WTC11 (cell line): Measurements from ENCODE around the gene SLC6A9.

Source experiments
- ETV6 ChIP-seq: sonication (generic); formaldehyde crosslinking; IDR thresholded peaks from 2 replicates; pipeline ENCODE4 v1.8.1; 2022; ENCODE audit warnings: mild to moderate bottlenecking, missing genetic modification reagents
- GABPB1 ChIP-seq: sonication (generic); formaldehyde crosslinking; IDR thresholded peaks from 2 replicates; pipeline ENCODE4 v1.8.1; 2023; ENCODE audit warnings: mild to moderate bottlenecking, missing genetic modification reagents
- JAZF1 ChIP-seq: fragments of 250-450 bp; sonication (Bioruptor Pico); IDR thresholded peaks from 2 replicates; pipeline ENCODE4 v1.9.0; 2021; ENCODE audit warnings: moderate library complexity, mild to moderate bottlenecking, inconsistent platforms
- JUN ChIP-seq: sonication (generic); formaldehyde crosslinking; IDR thresholded peaks from 2 replicates; pipeline ENCODE4 v1.8.0; 2023; ENCODE audit warnings: mild to moderate bottlenecking, missing genetic modification reagents
- KAT7 ChIP-seq: sonication (generic); formaldehyde crosslinking; IDR thresholded peaks from 2 replicates; pipeline ENCODE4 v1.8.1; 2023; ENCODE audit warnings: missing genetic modification reagents, mild to moderate bottlenecking, borderline replicate concordance
- TP53 ChIP-seq: sonication (generic); formaldehyde crosslinking; IDR thresholded peaks from 2 replicates; pipeline ENCODE4 v1.8.1; 2023; ENCODE audit warnings: mild to moderate bottlenecking, missing genetic modification reagents
- TF ChIP-seq, protein P1 (sequence below): sonication (generic); formaldehyde crosslinking; IDR thresholded peaks from 2 replicates; pipeline ENCODE4 v1.8.1; 2023; ENCODE audit warnings: mild to moderate bottlenecking, missing genetic modification reagents, moderate library complexity
- TF ChIP-seq, protein P2 (sequence below): sonication (generic); formaldehyde crosslinking; IDR thresholded peaks from 2 replicates; pipeline ENCODE4 v1.8.0; 2022; ENCODE audit warnings: mild to moderate bottlenecking, missing genetic modification reagents
- TF ChIP-seq, protein P3 (sequence below): sonication (generic); formaldehyde crosslinking; IDR thresholded peaks from 2 replicates; pipeline ENCODE4 v1.8.1; 2022; ENCODE audit warnings: mild to moderate bottlenecking, missing genetic modification reagents, moderate library complexity, borderline replicate concordance
- TF ChIP-seq, protein P4 (sequence below): sonication (generic); formaldehyde crosslinking; IDR thresholded peaks from 2 replicates; pipeline ENCODE4 v1.8.0; 2023; ENCODE audit warnings: mild to moderate bottlenecking, missing genetic modification reagents
- TF ChIP-seq, protein P5 (sequence below): fragments of 200-600 bp; IDR thresholded peaks from 2 replicates; pipeline ENCODE4 v1.8.0; 2022; ENCODE audit warnings: antibody characterized with exemption
- TF ChIP-seq, protein P6 (sequence below): sonication (generic); formaldehyde crosslinking; IDR thresholded peaks from 2 replicates; pipeline ENCODE4 v1.8.0; 2023; ENCODE audit warnings: missing genetic modification reagents, mild to moderate bottlenecking, borderline replicate concordance

DNA sequence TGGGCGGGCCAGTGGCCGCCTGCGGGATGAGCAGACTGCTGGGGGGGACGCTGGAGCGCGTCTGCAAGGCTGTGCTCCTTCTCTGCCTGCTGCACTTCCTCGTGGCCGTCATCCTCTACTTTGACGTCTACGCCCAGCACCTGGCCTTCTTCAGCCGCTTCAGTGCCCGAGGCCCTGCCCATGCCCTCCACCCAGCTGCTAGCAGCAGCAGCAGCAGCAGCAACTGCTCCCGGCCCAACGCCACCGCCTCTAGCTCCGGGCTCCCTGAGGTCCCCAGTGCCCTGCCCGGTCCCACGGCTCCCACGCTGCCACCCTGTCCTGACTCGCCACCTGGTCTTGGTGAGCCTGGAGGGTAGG lies 50.1 kb downstream of the SLC6A9 start:
- TF ChIP-seq, protein P1, sequence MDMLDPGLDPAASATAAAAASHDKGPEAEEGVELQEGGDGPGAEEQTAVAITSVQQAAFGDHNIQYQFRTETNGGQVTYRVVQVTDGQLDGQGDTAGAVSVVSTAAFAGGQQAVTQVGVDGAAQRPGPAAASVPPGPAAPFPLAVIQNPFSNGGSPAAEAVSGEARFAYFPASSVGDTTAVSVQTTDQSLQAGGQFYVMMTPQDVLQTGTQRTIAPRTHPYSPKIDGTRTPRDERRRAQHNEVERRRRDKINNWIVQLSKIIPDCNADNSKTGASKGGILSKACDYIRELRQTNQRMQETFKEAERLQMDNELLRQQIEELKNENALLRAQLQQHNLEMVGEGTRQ = no peak
- TF ChIP-seq GABPB1 (CRISPR knock-in tag) (no peak), ETV6 (CRISPR knock-in tag) (no peak), TP53 (CRISPR knock-in tag) (no peak), JUN (CRISPR knock-in tag) (no peak), JAZF1 (CRISPR knock-in tag) (no peak), KAT7 (CRISPR knock-in tag) (no peak)
- TF ChIP-seq, protein P2, sequence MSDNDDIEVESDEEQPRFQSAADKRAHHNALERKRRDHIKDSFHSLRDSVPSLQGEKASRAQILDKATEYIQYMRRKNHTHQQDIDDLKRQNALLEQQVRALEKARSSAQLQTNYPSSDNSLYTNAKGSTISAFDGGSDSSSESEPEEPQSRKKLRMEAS (CRISPR knock-in tag) = no peak
- TF ChIP-seq, protein P3, sequence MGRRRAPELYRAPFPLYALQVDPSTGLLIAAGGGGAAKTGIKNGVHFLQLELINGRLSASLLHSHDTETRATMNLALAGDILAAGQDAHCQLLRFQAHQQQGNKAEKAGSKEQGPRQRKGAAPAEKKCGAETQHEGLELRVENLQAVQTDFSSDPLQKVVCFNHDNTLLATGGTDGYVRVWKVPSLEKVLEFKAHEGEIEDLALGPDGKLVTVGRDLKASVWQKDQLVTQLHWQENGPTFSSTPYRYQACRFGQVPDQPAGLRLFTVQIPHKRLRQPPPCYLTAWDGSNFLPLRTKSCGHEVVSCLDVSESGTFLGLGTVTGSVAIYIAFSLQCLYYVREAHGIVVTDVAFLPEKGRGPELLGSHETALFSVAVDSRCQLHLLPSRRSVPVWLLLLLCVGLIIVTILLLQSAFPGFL = no peak
- TF ChIP-seq, protein P4, sequence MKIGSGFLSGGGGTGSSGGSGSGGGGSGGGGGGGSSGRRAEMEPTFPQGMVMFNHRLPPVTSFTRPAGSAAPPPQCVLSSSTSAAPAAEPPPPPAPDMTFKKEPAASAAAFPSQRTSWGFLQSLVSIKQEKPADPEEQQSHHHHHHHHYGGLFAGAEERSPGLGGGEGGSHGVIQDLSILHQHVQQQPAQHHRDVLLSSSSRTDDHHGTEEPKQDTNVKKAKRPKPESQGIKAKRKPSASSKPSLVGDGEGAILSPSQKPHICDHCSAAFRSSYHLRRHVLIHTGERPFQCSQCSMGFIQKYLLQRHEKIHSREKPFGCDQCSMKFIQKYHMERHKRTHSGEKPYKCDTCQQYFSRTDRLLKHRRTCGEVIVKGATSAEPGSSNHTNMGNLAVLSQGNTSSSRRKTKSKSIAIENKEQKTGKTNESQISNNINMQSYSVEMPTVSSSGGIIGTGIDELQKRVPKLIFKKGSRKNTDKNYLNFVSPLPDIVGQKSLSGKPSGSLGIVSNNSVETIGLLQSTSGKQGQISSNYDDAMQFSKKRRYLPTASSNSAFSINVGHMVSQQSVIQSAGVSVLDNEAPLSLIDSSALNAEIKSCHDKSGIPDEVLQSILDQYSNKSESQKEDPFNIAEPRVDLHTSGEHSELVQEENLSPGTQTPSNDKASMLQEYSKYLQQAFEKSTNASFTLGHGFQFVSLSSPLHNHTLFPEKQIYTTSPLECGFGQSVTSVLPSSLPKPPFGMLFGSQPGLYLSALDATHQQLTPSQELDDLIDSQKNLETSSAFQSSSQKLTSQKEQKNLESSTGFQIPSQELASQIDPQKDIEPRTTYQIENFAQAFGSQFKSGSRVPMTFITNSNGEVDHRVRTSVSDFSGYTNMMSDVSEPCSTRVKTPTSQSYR (CRISPR knock-in tag) = no peak
- TF ChIP-seq, protein P5, sequence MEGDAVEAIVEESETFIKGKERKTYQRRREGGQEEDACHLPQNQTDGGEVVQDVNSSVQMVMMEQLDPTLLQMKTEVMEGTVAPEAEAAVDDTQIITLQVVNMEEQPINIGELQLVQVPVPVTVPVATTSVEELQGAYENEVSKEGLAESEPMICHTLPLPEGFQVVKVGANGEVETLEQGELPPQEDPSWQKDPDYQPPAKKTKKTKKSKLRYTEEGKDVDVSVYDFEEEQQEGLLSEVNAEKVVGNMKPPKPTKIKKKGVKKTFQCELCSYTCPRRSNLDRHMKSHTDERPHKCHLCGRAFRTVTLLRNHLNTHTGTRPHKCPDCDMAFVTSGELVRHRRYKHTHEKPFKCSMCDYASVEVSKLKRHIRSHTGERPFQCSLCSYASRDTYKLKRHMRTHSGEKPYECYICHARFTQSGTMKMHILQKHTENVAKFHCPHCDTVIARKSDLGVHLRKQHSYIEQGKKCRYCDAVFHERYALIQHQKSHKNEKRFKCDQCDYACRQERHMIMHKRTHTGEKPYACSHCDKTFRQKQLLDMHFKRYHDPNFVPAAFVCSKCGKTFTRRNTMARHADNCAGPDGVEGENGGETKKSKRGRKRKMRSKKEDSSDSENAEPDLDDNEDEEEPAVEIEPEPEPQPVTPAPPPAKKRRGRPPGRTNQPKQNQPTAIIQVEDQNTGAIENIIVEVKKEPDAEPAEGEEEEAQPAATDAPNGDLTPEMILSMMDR = no peak
- TF ChIP-seq, protein P6, sequence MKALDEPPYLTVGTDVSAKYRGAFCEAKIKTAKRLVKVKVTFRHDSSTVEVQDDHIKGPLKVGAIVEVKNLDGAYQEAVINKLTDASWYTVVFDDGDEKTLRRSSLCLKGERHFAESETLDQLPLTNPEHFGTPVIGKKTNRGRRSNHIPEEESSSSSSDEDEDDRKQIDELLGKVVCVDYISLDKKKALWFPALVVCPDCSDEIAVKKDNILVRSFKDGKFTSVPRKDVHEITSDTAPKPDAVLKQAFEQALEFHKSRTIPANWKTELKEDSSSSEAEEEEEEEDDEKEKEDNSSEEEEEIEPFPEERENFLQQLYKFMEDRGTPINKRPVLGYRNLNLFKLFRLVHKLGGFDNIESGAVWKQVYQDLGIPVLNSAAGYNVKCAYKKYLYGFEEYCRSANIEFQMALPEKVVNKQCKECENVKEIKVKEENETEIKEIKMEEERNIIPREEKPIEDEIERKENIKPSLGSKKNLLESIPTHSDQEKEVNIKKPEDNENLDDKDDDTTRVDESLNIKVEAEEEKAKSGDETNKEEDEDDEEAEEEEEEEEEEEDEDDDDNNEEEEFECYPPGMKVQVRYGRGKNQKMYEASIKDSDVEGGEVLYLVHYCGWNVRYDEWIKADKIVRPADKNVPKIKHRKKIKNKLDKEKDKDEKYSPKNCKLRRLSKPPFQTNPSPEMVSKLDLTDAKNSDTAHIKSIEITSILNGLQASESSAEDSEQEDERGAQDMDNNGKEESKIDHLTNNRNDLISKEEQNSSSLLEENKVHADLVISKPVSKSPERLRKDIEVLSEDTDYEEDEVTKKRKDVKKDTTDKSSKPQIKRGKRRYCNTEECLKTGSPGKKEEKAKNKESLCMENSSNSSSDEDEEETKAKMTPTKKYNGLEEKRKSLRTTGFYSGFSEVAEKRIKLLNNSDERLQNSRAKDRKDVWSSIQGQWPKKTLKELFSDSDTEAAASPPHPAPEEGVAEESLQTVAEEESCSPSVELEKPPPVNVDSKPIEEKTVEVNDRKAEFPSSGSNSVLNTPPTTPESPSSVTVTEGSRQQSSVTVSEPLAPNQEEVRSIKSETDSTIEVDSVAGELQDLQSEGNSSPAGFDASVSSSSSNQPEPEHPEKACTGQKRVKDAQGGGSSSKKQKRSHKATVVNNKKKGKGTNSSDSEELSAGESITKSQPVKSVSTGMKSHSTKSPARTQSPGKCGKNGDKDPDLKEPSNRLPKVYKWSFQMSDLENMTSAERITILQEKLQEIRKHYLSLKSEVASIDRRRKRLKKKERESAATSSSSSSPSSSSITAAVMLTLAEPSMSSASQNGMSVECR (CRISPR knock-in tag) = no peak
